Smooth muscle cell (in vitro differentiated cells): ENCODE data around the gene TADA2A. TPM values are rescaled to one million over a fixed set of nuclear protein-coding genes. Genes with fewer than 3 reads are reported as not detected.

ENCODE experiments used
- DNase-seq: peaks from one replicate; lab custom pipeline; 2025; ENCODE audit not compliant: unreplicated experiment; lab: John Stamatoyannopoulos, UW
- H2AFZ ChIP-seq: fragments of 200-600 bp; sonication (generic); 2 replicates; pipeline ENCODE4 v1.6.0; 2016; ENCODE audit warnings: antibody characterized with exemption, low read depth, mild to moderate bottlenecking
- H3F3A ChIP-seq: fragments of 200-600 bp; sonication (generic); 2 replicates; pipeline ENCODE4 v1.6.0; 2017; ENCODE audit warnings: antibody characterized with exemption, low read depth
- H3K27ac ChIP-seq: fragments of 200-600 bp; sonication (generic); 2 replicates; pipeline ENCODE4 v1.5.1; 2016; ENCODE audit warnings: low read depth, mild to moderate bottlenecking
- H3K27me3 ChIP-seq: fragments of 200-600 bp; sonication (generic); 2 replicates; pipeline ENCODE4 v1.6.1; 2016; ENCODE audit warnings: low read depth, mild to moderate bottlenecking
- H3K36me3 ChIP-seq: fragments of 200-600 bp; sonication (generic); 2 replicates; pipeline ENCODE4 v1.5.1; 2016; ENCODE audit warnings: low read depth
- H3K4me1 ChIP-seq: fragments of 200-600 bp; sonication (generic); 2 replicates; pipeline ENCODE4 v1.5.1; 2016; ENCODE audit warnings: low read depth
- H3K4me2 ChIP-seq: fragments of 200-600 bp; sonication (generic); 2 replicates; pipeline ENCODE4 v1.6.0; 2016; ENCODE audit warnings: mild to moderate bottlenecking
- H3K4me3 ChIP-seq: fragments of 200-600 bp; sonication (generic); 2 replicates; pipeline ENCODE4 v1.5.1; 2016; ENCODE audit warnings: mild to moderate bottlenecking
- H3K79me2 ChIP-seq: fragments of 200-600 bp; sonication (generic); 2 replicates; pipeline ENCODE4 v1.6.0; 2016; ENCODE audit warnings: low read depth, mild to moderate bottlenecking
- H3K9ac ChIP-seq: fragments of 200-600 bp; sonication (generic); 2 replicates; pipeline ENCODE4 v1.6.0; 2016; ENCODE audit warnings: low read depth
- H3K9me3 ChIP-seq: fragments of 200-600 bp; sonication (generic); replicated peaks from 2 replicates; pipeline ENCODE4 v1.5.1; 2016; ENCODE audit warnings: low read depth
- H4K20me1 ChIP-seq: fragments of 200-600 bp; sonication (generic); 2 replicates; pipeline ENCODE4 v1.6.0; 2016; ENCODE audit warnings: low read depth
- CTCF ChIP-seq: fragments of 200-600 bp; sonication (generic); IDR thresholded peaks from 2 replicates; pipeline ENCODE4 v1.5.1; 2017; ENCODE audit warnings: borderline replicate concordance, mild to moderate bottlenecking, antibody characterized with exemption; ENCODE audit not compliant: insufficient read depth, poor library complexity, severe bottlenecking
- WGBS: methylation state at CpG from one replicate; pipeline ENCODE4 v1.1.7; 2016; ENCODE audit warnings: low lambda C conversion rate; 5-methylcytosine and 5-hydroxymethylcytosine counted together
- polyA plus RNA-seq: library from polyadenylated mRNA; unstranded; fragments of >200 nt; fragmentation: Nextera tagmentation; extraction: Ambion mirVana; gene quantifications from 2 replicates; pipeline ENCODE4 v1.2.1, GENCODE V29; 2016
- total RNA-seq: library from RNA; depleted of rRNA; stranded (reverse); fragments of >200 nt; gene quantifications from 2 replicates; pipeline ENCODE4 v1.2.3, GENCODE V29; 2014

Gene TADA2A
- total and polyA plus RNA-seq, 2 experiments from 2014 or later = 9.7 to 11.8 TPM

- 96% methylated on average over 5 of the region's 5 CpGs for WGBS
- H3K79me2 ChIP-seq = no peaks in the 10 kb centered on the region
- TF ChIP-seq CTCF = no peak
- no peaks in the 10 kb centered on the region for H3K36me3 ChIP-seq
- no peak overlapping the region for H2AFZ ChIP-seq
- H3K4me3 ChIP-seq = no peak overlapping the region
- H3K4me2 ChIP-seq = no peak overlapping the region
- H3K9ac ChIP-seq = no peak overlapping the region
- no peak overlapping the region for H3K27ac ChIP-seq
- peaks cover 2% of the 10 kb centered on the region for H3F3A ChIP-seq
- DNase-seq = no peak
- no peaks in the 10 kb centered on the region for H3K27me3 ChIP-seq
- H3K9me3 ChIP-seq = no peaks in the 10 kb centered on the region
- no peaks in the 10 kb centered on the region for H3K4me1 ChIP-seq
- H4K20me1 ChIP-seq = no peaks in the 10 kb centered on the region
These were observed 115.1 kb downstream of the TADA2A start for GRCh38 chr17:37521821-37522220.

GRCh38 chr17:37523715-37524219 lies 117.1 kb downstream of the TADA2A start:
- Histone ChIP-seq H3K4me2 (no peak overlapping the region), H3K4me3 (no peak overlapping the region), H3F3A (peaks cover 3% of the 10 kb centered on the region), H3K79me2 (no peaks in the 10 kb centered on the region), H3K36me3 (no peaks in the 10 kb centered on the region), H3K27me3 (no peaks in the 10 kb centered on the region), H2AFZ (no peak overlapping the region), H3K27ac (no peak overlapping the region), H3K9ac (no peak overlapping the region), H3K9me3 (no peaks in the 10 kb centered on the region), H3K4me1 (no peaks in the 10 kb centered on the region), H4K20me1 (no peaks in the 10 kb centered on the region)
- DNase-seq = no peak
- WGBS = 94% methylated on average over 8 of the region's 8 CpGs
- no peak for TF ChIP-seq CTCF

GRCh38 chr17:37527249-37527851 lies 120.7 kb downstream of the TADA2A start:
- Histone ChIP-seq H3K9me3 (no peaks in the 10 kb centered on the region), H3F3A (peaks cover 3% of the 10 kb centered on the region), H3K4me2 (no peak overlapping the region), H4K20me1 (no peaks in the 10 kb centered on the region), H3K27me3 (no peaks in the 10 kb centered on the region), H3K79me2 (no peaks in the 10 kb centered on the region), H3K9ac (no peak overlapping the region), H2AFZ (no peak overlapping the region), H3K4me1 (no peaks in the 10 kb centered on the region), H3K27ac (no peak overlapping the region), H3K4me3 (no peak overlapping the region), H3K36me3 (peaks cover 4% of the 10 kb centered on the region)
- no peak for DNase-seq
- WGBS = 78% methylated on average over 5 of the region's 5 CpGs
- TF ChIP-seq CTCF = peak; percentile 62

Other genes starting within 250 kb of the TADA2A start
- gene C17orf78, start 30.9 kb upstream of the TADA2A start, total RNA-seq = not detected in 2 replicates
- gene C17orf78, start 30.9 kb upstream of the TADA2A start, polyA plus RNA-seq = not detected in 2 replicates
- gene ACACA, start 50 bp upstream of the TADA2A start, total RNA-seq = 33.9 and 38.9 TPM in 2 replicates
- gene ACACA, start 50 bp upstream of the TADA2A start, polyA plus RNA-seq = 16.4 and 21.4 TPM in 2 replicates
- gene DUSP14, start 83.0 kb downstream of the TADA2A start, total RNA-seq = 47.1 and 62.1 TPM in 2 replicates
- 40.4 and 59.1 TPM in 2 replicates for gene DUSP14, start 83.0 kb downstream of the TADA2A start, polyA plus RNA-seq
- gene SYNRG, start 202.5 kb downstream of the TADA2A start, total RNA-seq = 18.9 and 19.5 TPM in 2 replicates
- gene SYNRG, start 202.5 kb downstream of the TADA2A start, polyA plus RNA-seq = 16.2 and 17.9 TPM in 2 replicates
- gene DDX52, start 236.6 kb downstream of the TADA2A start, total RNA-seq = 26.0 and 28.2 TPM in 2 replicates
- gene DDX52, start 236.6 kb downstream of the TADA2A start, polyA plus RNA-seq = 18.7 and 24.0 TPM in 2 replicates